Activated CD4-positive, CD25-positive, alpha-beta regulatory T cell treated with anti-CD3 and anti-CD28 coated beads, Interleukin-2, amount 50 U/mL, for 24 hours (primary cell): ENCODE results near the gene DOCK4.

Source experiments
- ATAC-seq, 2 donors: fragments of 150-1000 bp; cut with Tn5 transposase; one replicate each; pipeline ENCODE4 v1.10.0; 2021; ENCODE audit warnings: mild to moderate bottlenecking in 1 of 2, moderate library complexity in 1 of 2

The DOCK4 gene

DNA sequence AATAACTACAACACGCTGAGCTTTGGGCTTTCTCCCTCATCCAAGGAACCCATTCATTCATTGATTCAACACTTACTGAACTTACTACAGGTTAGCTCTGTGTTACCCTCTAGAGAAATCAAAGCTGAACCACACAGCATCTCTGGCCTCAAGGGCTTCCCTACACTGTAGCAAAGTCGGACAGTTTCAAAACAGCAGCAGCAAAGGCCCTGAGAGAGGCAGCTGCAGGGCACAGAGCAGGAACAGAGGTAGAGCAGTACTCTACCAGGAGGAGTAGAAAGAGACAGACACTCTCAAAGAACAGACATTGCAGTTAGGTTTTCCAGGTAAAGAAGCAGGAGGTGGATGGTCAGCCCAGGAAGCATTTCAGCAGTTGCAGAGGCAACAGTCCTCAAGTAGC, 16.1 kb downstream of the DOCK4 start:
- ATAC-seq = no peak

DNA sequence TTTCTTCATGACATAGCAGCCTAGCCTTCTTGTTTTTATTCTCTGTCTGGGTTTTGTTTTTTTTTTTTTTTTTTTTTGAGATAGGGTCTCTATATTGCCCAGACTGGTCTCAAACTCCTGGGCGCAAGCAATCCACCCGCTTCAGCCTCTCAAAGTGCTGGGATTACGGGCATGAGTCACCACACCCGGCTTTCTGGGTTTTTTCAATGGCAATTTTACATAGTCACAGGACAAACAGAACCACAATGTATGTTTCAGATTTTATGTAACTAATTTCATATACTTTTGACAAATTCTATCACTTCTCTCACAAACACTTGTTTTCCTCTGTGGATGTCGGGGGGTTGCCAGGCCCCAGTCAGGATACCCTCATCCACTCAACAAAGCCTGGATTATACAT, 16.5 kb downstream of the DOCK4 start:
- ATAC-seq = no peak

DNA sequence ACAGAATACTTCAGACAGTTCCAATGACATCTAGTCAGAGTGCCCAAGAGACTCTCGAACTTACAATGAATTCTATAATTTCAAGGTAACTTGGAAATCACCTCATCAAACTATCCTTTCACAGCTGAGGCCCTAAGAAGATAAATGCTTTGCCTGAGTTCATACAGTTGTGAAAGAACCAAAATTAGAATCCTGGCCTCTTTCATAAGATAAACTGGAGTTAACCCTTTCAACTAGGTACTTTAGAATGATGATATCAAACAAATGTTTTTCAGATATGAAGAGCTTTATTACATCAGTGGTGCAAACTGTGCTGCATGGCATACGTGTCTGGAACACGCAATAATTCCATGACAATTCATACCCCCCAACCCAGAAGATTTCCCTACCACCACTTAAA, 17.9 kb downstream of the DOCK4 start:
- no peak for ATAC-seq

DNA sequence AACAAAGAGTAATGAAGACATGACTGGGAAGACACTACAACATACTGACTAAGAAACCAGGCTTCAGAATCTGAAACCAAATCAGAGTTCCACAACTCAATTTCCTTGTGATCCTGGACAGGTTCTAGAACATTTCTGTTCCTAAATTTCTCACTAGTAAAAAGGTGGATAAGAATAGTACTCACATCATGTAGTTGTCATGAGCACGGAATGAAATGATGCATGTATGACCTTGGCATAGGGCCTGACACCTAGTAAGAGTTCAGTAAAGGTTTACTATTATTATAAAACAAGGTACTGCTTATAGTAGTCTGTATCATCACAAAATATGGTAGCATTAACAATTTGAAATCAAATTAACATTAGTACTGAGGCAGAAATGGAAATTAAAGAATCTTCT, 19.9 kb downstream of the DOCK4 start:
- no peak for ATAC-seq

DNA sequence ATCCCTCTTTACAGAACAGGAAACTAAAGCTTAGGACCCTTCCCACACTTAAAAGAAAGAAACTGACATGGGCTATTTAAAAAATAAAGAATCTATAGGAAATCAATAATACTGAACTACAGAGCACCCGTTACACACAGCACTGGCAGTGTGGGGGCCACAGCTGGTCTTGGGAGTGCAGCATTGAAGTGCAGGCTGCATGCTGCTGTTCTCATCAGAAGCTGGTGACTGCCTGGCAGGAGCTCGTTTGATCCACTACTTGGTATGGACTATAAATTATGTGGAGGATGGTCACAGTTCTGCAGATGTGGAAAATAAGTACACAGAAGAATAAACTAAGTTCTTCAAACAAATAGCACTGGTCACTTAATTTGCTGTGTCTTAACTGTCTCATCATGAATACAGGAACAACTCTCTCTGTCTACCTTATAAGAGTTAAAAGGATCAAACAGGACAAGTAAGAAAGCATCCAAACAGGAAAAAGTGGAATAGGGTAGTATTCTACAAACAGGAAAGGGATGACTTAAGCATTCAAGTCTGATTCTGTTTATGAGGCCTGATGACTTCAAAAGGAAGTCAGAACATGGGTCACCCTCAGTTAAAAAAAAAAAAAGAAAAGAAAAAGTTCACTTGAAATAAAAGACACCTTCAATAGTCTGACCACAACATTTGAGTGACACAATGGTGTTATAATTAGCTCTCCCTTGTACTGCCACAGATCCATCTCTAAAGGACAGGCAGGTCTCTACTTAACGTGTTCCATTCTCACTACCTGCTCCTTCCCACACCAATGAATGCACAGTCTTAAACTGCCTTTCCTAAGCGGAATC, 21.0 kb downstream of the DOCK4 start:
- ATAC-seq = no peak

DNA sequence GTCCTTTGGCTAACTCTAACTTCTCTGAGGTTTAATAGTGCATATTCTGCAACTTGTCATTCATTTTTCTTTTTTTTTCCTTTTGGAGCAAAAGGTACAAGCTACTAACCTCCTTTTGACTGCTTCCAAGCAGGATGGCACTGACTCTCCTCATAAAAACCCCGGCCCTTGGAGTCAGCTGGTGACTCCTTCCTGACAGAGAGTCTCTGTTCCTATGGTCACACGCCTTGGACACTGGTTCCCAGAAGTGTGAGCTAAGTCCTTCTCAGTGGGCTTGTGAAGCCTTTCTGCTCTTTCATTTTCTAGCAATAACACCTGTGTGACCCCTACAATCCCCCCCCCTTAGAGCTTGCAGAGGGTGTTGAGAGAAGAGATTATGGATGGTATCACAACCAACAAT, 21.7 kb downstream of the DOCK4 start:
- no peak for ATAC-seq

DNA sequence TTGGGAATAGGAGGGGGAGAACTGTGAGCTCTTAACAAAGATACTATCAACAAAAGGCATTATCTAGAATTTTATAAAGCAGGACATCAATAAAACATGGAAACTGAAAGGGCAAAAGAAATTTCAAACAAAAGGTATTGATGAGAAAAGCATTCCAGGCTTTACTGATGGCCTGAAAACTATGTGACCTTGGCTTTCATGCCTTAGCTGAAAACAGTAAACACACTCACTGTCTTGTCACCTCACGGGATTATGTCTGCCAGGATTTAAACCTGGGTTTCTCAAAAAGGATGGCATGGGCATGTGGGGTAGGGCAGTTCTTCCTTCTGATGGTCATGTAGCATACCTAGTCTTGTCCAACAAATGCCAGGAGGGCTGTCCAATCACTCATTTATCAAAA, 22.9 kb downstream of the DOCK4 start:
- no peak for ATAC-seq

DNA sequence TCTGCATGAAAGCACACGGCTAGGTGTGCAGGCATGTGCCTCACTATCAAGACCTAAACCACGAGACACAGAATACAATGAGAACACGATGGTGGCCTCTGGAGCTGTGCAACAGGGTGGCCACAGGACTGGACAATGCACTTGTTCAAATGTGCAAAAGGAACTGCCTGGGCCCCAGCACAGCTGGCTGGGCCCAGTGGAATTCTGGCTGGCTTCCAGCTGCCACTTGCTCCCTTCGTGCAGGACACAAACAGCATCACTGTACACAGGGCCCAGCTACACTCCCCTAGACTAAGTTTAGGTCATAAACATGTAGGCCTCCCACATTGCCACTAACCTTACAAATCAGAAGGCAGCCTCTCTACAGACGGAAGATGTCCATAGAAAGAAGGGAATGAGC, 23.4 kb downstream of the DOCK4 start:
- no peak for ATAC-seq

DNA sequence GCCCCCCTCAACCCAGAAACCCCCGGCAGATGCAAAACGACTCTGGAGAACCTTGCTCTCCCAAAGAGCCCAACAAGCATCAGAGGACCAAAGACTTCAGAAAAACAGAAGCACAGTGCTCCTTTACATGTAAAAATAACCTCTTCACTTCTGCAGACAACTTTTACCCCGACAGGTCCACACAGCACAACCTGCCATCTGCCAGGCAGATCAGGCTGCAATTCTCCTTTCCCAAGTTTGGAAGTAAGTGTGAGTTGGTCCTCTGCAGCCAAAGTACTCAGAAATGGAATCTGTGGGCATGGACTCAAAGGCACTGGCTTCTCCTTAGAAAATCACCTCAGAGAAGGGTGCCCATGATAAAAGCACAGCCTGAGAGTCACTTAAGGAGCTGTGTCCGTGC, 26.0 kb downstream of the DOCK4 start:
- ATAC-seq = no peak

DNA sequence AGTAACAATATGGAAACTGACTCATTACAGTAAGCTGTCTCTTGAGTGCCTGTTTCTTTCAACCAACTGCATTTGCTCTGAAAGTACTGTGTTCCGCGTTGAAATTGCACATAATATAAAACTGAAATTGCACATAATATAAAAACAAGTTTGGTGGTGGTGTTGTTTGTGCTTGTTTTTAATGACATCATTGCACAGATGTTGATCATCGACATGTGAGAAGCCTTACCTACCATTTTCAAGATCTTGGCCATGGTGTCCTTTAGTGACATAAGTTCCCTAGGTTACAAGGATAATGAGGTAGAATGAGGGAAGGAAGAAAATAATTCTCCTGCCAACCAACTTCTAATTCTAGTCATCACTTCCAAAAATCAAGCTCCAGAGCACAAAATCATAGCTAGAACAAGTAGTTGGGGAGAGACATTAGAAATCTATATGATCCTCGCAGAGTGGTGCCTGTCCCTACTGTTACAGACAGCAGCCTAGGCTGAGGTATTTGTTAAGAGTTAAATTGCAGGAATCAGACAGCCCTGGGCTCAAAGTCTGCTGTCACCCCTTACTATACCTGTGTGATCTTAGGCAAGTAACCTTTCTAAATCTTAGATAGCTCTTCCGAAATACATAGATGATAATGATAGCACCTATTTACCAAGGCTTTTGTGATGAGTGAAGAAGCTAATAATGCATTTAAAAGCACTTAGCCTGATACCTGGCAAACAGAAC, 29.3 kb downstream of the DOCK4 start:
- ATAC-seq = no peak

DNA sequence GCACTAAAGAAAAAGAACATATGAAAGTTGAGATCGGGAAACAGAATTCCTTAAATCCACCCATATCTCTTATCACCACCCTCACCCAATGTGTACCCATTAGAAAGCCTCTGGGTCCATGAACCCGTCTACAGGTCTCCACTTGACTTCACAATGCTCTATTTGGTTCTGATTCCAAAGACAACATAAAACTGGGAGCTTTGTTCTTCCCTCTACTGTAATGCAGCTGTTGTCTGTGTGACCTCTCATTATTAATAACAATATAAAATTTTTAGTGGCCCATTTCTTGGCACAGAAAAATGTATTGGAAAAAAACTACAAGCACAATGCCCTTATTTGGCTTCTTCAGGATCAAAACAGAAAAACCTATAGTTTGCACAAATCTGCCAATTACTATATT, 30.0 kb downstream of the DOCK4 start:
- no peak for ATAC-seq

DNA sequence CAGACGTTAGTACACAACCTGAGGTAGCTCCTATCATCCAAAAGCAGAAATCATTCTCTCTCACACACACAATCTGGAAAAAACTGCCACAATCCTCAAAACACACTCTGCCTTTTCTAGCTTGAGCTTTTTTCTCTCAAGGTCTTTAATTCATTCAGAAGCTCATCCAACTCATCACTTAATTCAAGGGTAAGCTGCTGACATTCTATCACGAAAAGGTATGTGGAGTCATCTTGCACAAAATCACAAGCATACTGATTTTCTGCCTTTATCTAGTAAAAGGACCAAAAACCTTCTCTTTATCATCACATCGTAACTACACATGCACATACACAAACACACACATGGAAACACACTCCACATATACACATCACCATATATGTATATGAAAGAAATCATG, 32.0 kb downstream of the DOCK4 start:
- no peak for ATAC-seq

DNA sequence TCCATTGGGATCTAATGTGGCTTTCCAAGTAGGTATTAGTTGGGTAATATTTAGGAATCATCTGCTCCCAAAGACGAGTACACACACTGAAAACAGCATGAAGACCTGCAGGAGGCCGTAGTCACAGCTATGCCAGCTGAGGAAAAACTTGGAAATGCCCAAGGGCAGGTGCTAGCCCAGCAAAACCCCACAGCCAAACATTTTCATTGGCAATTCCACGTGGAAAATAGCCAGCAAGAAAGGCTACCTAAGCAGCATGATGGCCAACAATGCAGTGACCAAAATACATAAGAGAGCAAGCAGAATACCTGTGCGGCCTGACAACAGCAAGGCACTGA, 32.7 kb downstream of the DOCK4 start:
- no peak for ATAC-seq

DNA sequence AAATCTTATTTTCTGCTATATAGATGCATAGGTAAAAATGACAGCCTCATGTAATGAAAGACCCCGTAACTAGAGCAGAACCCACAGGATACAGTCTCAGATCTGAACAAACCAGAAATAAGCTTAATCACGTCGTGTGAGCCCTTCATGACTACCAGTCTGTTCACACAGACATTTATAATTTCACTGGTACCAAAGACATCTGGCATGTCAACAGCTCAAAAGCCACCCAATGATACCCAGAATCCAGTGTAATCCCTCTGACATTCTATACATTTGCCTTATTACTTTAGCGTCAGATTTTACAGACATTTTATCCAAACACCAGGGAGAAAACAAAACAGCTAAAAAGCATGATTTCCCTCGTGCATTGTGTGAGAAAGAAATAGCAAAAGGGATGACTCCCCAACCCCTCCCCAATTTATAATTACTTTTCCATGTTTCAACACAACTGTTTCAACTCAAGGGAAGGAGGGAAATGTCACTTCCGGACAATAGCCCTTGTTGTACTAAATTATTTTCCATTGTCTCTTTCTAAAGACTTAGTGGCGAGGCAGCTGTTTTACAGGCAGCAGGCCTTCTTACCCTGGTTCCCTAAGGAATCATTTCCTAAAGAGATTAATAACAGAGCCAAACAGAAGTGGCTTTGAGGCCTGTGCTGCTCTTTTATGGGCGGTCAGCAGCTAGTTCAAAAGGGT, 33.2 kb downstream of the DOCK4 start:
- no peak for ATAC-seq

DNA sequence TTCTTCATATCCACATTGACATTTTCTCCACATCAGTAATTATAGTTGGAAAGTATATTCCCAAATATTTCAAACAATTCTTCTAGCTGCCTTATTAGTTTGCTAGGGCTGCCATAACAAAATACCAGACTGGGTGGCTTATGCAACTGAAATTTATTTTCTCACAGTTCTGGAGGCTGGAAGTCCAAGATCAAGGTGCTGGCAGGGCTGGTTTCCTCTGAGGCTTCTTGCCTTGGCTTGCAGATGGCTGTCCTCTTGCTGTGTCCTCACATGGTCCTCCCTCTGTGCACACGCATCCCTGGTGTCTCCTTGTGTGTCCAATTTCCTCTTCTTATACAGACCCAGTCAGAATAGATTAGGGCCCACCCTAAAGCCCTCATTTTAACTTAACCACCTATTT, 34.5 kb downstream of the DOCK4 start:
- no peak for ATAC-seq

DNA sequence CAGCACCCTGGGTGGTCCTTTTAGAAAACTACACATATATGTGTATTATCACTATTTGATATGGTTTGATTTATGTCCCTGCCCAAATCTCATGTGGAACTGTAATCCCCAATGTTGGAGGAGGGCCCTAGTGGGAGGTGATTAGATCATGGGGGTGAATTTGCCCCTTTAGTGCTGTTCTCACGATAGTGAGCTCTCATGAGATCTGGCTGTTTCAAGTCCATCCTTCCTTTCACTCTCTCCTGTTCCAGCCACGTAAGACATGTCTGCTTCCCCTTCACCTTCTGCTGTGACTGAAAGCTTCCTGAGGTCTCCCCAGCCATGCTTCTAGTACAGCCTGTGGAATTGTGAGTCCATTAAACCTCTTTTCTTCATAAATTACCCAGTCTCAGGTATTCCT, 37.3 kb downstream of the DOCK4 start:
- no peak for ATAC-seq

DNA sequence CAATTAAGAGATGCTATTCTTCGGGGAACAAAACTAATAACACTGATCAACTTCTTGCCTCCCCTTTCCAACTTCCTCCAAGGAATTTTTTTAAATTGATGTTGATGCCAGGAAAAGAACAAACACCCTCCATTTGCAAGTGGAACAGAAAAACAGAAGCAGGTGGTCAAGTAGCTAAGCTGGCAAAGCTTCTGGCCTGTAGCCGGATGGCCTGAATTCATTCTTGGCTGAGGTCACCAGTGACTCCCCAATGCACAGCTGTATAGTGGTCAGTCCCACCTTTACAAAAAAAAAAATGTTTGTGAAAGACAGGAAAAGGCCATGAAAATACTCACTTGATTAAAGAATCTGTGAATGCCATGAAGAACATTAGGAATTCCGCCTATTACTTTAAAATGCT, 39.1 kb downstream of the DOCK4 start:
- ATAC-seq = no peak

DNA sequence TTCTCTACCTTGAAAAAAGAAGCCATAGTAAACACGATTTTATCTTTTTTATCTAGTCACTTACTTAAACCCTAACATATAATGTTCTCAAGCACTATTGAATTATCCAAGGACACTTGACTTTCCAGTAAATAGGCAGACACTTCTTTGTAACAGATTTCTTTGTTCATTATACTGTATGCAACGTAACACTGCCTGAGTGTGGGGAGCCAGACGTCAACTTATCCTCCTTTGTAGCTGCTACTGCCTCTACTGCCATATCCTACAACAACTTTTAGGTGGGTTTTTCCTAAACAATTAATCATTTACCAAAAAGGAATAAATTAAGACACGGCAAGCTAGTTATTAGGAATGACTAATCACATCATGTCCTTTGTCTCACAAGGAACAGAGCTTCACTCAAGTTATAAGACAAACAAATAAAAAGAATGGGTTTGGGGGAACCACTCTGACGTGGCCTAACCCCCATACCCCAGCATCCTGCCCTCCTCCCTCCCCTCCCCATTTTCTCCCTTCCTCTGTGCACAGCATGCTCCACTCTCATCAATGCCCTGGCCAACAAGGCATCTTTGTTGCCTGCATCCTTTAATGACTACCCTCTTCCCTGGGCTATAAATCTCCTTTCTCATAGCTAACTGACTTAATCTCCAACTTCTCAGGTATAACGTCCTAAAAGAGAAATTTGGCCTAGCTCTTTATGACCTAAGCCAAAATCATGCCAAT, 43.3 kb downstream of the DOCK4 start:
- ATAC-seq = no peak

DNA sequence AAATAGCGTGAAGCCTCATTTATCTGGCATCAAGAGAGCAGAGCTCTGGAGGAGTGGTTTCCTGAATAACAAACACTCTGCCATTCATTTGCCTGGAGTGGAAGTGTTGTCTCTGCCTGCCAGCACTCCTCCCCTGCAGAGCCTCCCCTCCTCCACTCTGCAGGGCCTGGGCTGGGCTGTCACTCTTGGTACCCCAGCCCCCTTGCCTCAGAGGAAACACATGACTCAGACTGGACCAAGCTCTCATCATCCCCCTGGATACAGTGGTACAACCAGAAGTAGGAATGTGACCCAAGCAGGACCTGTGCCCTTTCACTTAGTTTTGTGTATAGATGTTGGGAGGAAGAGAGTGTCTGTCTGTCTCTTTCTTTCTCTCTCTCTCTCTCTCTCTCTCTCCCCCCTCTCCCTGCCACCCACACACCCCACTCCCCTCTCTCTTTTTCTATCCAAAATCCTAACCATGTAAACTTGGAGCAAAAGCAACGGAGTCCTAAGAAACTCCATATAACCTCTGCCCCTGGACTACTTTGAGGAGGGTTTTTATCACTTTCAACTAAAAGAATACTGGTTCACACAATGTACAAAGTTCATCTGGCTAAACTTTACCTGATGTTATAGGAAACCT, 43.9 kb downstream of the DOCK4 start:
- ATAC-seq = no peak

DNA sequence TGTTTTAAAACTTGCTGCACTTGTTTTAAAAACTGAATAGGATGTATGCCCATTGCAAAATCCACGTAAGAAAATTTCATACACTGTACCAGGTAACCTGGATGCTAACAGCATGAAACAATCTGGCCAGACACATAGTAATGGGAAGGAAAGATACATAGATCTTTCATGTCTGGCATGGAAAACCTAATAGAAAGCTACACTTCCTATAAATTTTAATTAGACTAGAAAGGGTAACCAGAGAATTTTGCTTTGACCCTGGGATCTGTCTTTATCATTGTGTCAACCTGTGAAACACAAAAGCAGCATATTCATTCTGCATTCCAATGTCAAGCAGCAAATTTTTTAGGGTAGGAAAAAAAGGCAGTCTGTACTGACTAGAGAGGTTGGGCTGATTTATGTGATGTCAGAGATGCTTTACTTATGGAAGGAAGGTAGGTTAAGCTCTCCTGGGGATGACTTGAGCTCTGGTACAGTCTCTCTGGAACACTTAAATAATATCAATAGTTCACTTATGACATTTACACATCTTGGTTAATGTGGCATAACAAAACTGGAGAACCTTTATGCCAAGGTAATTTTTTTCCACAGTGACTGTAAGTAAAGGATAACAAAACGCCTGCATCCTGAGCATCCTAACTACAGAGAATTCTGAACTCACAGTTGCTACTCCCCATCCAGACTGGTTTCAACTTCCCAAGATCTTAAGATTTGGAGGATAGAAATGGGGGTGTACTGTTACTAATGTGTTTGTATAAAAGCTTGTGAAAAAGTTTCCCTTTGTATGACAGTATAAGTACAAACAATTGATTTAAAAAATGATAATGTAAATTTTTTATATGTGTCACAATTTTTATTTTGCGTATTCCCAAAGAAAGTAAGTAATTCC, 44.7 kb downstream of the DOCK4 start:
- no peak for ATAC-seq

DNA sequence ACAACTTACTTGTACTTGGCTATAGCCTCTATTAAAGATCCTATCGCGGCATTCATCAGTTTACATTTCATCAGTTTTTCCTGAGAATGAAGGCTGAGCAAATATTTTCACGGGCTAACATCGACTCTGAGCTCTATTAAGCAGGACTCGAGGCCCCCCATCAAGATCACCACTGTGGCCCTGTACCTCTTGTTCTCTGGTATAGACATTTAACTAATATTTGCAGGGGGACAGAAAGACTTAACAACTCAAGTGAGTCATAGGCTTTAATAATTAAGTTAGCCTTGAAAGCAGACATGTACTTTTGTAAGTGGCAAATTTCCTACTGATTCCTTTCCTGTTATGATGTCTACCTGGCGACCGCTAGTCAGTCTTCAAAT, 45.4 kb downstream of the DOCK4 start:
- no peak for ATAC-seq
